GM12874 (cell line): ENCODE measurements around the gene DPH2.

ENCODE experiments used
- TF ChIP-seq, protein P1 (sequence below): IDR thresholded peaks from 2 replicates; pipeline ENCODE4 v1.5.1; 2011; ENCODE audit warnings: low read depth, mild to moderate bottlenecking, control low read depth, low read length, moderate library complexity; ENCODE audit not compliant: insufficient read depth

The DPH2 gene

DNA sequence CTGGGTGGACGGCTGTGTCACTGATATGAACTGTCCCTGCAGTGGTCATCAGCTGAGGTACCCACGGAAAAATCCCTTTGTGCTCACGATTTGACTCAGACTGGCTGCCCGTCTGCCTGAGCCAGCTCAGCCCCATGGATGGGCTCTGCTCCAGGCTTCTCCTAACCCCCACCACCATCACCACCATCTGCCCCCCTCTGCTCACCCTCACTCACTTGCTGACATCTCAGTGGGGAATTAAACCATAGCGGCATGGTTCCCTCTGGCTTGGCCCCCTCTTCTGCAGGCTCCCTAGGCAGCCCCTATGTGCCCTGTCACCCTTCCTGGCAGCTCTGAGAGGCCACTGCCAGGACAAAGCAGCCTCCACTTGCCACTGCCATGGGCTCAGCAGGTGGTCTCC, 44.1 kb downstream of the DPH2 start:
- TF ChIP-seq, protein P1, sequence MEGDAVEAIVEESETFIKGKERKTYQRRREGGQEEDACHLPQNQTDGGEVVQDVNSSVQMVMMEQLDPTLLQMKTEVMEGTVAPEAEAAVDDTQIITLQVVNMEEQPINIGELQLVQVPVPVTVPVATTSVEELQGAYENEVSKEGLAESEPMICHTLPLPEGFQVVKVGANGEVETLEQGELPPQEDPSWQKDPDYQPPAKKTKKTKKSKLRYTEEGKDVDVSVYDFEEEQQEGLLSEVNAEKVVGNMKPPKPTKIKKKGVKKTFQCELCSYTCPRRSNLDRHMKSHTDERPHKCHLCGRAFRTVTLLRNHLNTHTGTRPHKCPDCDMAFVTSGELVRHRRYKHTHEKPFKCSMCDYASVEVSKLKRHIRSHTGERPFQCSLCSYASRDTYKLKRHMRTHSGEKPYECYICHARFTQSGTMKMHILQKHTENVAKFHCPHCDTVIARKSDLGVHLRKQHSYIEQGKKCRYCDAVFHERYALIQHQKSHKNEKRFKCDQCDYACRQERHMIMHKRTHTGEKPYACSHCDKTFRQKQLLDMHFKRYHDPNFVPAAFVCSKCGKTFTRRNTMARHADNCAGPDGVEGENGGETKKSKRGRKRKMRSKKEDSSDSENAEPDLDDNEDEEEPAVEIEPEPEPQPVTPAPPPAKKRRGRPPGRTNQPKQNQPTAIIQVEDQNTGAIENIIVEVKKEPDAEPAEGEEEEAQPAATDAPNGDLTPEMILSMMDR: no peak

DNA sequence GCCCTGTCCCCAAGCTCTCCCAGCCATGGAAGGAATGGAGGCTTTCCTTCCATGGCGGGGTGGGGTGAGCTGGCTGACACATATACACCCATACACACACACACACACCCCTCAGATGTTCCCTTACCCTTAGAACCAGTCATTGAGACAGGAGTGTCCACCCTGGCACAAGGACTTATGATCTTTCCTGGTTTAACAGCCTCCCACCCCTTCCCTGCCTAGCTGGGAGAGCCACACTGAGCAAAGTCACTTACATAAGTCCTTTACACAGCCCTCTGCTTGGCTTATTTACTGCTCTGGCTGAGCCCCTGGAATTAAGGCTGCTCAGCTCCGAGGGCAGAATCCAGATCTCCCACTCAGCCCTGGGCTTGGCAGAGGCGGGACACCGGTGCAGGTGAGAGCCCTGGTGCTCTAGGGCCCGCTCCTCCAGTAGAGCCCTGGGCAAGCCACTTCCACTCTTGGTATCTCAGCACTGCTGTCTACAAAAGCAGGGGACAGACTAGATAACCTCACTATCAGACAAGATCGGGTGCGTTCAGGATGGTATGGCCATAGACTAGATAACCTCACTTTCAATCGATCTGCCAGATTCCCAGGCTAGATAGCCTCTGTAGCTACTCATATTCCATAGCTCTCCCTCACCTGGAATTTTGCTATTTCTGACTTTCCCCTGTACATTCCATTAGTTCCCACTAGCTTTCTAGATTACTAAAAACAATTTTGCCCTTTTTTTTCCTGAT, 44.7 kb downstream of the DPH2 start:
- TF ChIP-seq, protein P1: no peak

DNA sequence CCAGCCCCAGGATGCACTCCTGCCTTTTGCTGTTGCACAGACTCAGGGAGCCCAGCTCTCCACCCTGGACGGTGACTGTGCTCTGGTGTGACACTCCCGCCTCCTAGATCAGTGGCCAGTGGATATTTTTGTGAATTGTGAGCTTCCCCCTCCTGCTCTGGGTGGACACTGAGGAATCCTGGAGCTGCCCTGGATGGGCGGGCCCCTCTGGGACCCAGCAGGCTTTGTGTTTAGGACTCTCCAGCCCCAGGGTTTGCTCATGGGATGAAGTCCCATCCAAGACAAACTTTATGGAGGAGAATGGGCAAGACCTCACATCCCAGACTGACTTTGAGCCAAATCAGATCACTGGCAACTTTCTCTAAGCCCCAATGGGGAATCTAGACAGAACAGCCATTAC, 45.4 kb downstream of the DPH2 start:
- TF ChIP-seq, protein P1: no peak

DNA sequence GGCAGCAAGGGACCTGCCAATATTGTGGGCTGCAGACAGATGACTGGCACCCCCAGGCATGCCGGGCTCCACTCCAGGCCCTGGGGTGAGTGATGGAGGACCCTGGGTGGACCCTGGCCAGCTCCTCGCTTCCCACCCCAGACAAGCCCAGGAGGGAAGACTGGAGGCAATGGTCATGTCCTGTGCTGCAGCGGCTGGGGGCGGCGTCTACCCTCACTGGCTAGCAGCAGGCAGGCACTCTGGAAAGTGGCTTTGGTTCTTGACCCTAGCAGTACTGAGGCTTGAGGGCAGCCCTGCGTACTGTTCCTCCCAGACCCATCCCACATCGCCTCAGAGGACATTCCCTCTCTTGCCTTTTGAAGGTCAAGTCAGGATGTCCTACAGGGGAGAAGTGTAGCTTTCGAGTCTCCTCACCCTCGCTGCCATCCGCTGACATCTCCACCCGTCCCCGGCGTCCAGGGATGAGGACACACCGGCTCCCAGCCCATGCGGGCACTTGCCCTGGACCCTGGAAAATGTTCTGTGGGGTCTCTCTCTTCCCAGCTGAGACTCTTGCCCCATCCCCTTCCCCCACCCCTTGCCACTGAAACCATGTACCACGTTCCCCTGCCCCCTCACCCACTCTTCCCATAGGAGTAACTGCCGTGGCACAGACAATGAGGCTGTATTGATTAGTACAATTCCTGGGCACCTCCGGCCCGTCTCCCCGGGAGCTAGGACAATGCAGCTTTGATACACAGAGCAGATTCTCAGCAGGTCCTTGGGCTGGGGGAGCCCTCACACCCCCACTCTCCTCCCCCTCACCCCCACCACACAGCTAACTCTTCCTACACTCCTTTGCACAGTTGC, 46.5 kb downstream of the DPH2 start:
- TF ChIP-seq, protein P1: no peak

DNA sequence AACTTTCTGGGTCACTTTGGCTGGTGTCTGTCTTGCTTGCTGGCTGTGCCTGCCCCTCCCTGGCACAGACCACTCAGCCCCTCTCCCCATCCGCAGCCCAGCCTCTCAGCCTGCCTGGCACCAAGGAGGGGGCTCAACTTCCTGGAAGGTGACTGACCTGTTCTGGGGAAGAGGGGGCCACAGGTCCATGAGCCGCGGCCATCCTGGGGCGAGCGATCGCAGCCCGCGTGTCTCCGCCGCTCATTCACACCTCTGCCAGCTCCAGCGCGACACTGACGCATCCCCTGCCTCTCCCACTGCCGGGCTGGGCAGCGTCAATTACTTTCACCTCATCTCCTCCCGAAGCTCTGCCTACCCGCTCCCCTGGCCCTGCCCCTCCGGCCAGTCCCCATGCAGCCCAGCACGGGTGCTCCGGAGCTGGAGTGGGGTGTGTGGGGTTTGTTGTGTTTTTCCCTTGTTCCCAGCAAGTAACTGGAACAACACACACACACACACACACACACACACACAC, 47.1 kb downstream of the DPH2 start:
- TF ChIP-seq, protein P1: no peak

DNA sequence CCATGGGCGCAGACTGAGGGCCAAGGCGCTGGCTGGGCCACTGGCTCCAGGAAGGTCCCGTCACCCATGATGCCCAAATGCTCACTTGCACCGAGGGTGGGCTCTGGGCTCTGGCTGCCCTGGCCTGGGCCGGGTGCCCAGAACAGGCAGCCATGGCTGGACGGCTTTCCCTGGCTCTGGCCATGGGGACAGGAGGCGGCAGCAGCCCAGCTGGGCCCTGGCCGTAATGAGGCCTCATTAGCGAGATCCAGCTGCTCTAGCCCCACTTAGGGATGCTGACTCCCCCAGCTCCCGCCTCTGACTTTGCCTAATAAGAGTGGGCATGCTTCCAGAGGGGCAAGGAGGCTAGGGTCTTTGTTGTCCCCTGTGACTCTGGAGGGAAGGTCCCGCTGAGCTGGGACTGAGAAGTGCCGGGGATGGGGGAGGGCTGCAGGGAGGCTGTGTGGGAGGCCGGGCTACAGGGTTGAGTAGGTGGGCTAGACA, 49.7 kb downstream of the DPH2 start:
- TF ChIP-seq, protein P1: no peak

DNA sequence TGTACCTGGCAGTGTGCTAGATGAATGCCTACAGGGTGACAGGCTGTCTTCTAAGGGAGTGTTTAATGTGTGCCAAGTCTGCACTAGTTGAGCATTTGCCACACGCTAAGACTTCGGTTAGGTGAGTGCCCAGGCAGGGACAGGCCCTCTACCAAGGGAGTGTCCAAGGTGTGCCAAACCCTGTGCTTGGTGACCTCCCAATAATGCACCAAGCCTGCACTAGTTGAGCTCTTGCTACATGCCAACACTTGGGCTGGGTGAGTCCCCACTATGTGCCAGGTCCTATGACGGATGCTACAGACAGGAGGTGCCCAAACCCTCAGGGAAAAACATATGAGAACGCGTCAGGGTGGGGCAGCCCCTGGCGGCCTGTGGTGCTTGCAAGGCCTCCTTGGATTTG, 50.7 kb downstream of the DPH2 start:
- TF ChIP-seq, protein P1: no peak
